Cardiac muscle cell (in vitro differentiated cells and primary cell): ENCODE measurements around the gene ST8SIA5. TPM values are rescaled to one million over a fixed set of nuclear protein-coding genes. Genes with fewer than 3 reads are reported as not detected.

Experiments
- DNase-seq, 2 donors: peaks; one replicate each; pipeline versions ENCODE4 v3.0.0 to v3.0.0-alpha.2; 2010 to 2017; ENCODE audit warnings: low read depth in 1 of 2, low spot score in 1 of 2
- H3K27ac ChIP-seq: fragments of 200-600 bp; sonication (generic); 2 replicates; pipeline ENCODE4 v1.5.1; 2016
- H3K27me3 ChIP-seq: fragments of 200-600 bp; sonication (generic); 2 replicates; pipeline ENCODE4 v1.6.0; 2016; ENCODE audit warnings: control low read depth
- H3K36me3 ChIP-seq: fragments of 200-600 bp; sonication (generic); 2 replicates; pipeline ENCODE4 v1.5.1; 2016; ENCODE audit warnings: control low read depth
- H3K4me1 ChIP-seq: fragments of 200-600 bp; sonication (generic); 2 replicates; pipeline ENCODE4 v1.8.1; 2017; ENCODE audit warnings: low read depth, mild to moderate bottlenecking, mixed run types
- H3K4me3 ChIP-seq: fragments of 200-600 bp; sonication (generic); 2 replicates; pipeline ENCODE4 v1.5.1; 2016; ENCODE audit warnings: mild to moderate bottlenecking
- H3K9me3 ChIP-seq: fragments of 200-600 bp; sonication (generic); 2 replicates; pipeline ENCODE4 v1.5.1; 2017; ENCODE audit warnings: low read depth, mild to moderate bottlenecking, control low read depth
- polyA plus RNA-seq: library from polyadenylated mRNA; unstranded; fragments of >200 nt; fragmentation: Nextera tagmentation; extraction: Ambion mirVana; gene quantifications from 2 replicates; pipeline ENCODE4 v1.2.1, GENCODE V29; 2016
- total RNA-seq: library from RNA; depleted of rRNA; stranded (reverse); fragments of >200 nt; gene quantifications from 2 replicates; pipeline ENCODE4 v1.2.3, GENCODE V29; 2016
- TF ChIP-seq, protein P1 (sequence below): IDR thresholded peaks from 2 replicates; pipeline ENCODE4 v1.5.1; 2012; ENCODE audit warnings: low read depth, mild to moderate bottlenecking, low read length

Gene ST8SIA5
- total and polyA plus RNA-seq, 2 experiments from 2014 or later, result 0.83 TPM; not detected in 1

DNA sequence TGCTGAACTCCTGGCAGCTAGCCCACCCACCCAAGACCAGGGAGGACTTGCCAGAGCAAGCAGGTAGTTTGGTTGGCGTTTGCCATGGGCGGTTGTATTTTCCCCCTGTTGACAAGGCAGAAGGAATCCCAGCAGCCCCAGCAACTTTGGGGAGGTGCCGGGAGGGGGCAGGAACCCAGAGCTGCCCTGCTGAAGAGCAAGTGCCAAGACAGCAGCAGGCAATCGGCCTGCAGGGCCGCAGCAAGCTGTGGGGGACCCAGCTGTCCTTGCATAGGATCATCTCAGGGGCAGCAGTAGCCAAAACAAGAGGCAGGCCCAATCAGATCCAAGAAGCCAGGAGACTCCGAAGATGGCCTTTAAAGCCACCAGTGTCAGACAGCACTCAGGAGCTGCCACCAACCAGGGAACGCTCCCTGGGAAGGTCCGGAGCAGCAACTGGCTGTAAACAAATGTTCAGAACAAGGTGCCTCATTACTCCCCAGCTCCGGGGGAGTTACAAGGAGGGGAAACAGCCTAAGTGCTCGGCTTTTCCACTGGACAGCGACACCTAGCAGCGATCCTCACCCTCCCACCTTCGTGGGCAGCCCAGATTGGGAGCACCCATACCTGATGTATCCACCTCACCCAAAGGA is 2.1 kb downstream of the ST8SIA5 start:
- H3K27ac ChIP-seq, result no peak overlapping the region
- peaks cover 79% of the 10 kb centered on the region for H3K27me3 ChIP-seq
- H3K4me1 ChIP-seq, result peaks cover 8% of the 10 kb centered on the region
- no peaks in the 10 kb centered on the region for H3K36me3 ChIP-seq
- H3K9me3 ChIP-seq, result no peaks in the 10 kb centered on the region
- H3K4me3 ChIP-seq, result no peak overlapping the region
- peak in 1 of 2 donors; percentile 42 for DNase-seq
- TF ChIP-seq, protein P1, sequence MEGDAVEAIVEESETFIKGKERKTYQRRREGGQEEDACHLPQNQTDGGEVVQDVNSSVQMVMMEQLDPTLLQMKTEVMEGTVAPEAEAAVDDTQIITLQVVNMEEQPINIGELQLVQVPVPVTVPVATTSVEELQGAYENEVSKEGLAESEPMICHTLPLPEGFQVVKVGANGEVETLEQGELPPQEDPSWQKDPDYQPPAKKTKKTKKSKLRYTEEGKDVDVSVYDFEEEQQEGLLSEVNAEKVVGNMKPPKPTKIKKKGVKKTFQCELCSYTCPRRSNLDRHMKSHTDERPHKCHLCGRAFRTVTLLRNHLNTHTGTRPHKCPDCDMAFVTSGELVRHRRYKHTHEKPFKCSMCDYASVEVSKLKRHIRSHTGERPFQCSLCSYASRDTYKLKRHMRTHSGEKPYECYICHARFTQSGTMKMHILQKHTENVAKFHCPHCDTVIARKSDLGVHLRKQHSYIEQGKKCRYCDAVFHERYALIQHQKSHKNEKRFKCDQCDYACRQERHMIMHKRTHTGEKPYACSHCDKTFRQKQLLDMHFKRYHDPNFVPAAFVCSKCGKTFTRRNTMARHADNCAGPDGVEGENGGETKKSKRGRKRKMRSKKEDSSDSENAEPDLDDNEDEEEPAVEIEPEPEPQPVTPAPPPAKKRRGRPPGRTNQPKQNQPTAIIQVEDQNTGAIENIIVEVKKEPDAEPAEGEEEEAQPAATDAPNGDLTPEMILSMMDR, result no peak

DNA sequence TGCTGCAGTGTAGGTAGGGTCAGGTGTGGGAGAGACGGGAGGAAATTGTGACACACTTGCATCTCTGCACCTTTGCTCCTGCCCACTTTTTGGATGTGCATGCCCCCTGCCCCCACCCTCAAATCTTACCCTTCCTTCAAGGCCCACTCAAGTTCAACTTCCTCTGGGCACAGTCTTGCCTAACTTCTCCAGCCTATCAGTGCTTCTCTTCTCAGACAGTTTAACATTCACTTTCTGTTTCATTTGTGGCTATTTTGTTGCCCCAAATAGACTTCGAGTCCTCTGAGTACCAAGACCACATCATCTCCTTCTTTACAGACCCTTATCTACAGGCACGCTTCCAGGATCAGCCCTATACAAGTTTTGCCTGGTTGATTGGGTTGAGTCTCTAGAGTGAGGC is 2.7 kb downstream of the ST8SIA5 start:
- peaks cover 8% of the 10 kb centered on the region for H3K4me1 ChIP-seq
- H3K27ac ChIP-seq, result no peak overlapping the region
- H3K27me3 ChIP-seq, result peaks cover 74% of the 10 kb centered on the region
- no peak overlapping the region for H3K4me3 ChIP-seq
- no peaks in the 10 kb centered on the region for H3K9me3 ChIP-seq
- H3K36me3 ChIP-seq, result no peaks in the 10 kb centered on the region
- DNase-seq, result no peak
- TF ChIP-seq, protein P1, result no peak

DNA sequence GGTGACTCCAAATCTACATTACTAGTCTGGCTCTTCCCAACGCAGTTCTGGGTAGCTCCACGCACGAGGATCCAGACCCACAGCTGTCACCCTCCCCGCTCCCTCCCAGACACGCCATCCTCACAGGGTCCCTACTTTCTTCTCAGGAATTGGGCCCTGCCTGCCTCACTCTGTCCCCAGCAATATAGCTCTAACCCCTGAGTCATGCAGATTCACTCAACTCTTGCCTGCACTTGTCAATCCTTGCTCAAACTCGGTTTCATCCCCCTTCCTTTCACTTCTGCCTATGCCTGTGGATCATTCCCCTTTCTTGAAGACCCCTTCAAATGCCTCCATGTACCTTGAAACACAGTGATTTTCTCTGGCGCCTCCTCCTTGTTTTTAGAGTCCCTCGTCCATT is 5.0 kb downstream of the ST8SIA5 start:
- Histone ChIP-seq H3K27me3 (peaks cover 54% of the 10 kb centered on the region), H3K9me3 (no peaks in the 10 kb centered on the region), H3K27ac (no peak overlapping the region), H3K4me3 (no peak overlapping the region), H3K36me3 (no peaks in the 10 kb centered on the region), H3K4me1 (peaks cover 7% of the 10 kb centered on the region)
- no peak for DNase-seq
- TF ChIP-seq, protein P1, result no peak

DNA sequence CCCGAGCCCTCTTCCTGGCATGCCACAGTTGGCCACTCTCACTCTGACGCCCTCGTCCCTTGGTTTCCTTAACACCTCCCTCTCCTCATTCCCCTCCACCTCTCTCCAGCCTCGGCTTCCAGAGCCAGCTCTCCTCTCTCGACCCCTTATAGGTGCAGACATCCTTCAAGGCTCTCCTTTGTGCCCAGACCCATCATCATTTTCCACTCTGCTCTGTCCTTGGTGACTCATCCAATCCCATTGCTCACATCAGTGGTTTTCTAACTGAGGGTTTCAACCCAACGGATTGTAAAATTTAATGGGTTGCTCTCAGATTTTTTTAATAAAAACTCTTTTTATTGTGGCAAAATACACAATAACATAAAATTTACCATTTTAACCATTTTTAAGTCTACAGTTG is 6.2 kb downstream of the ST8SIA5 start:
- Histone ChIP-seq H3K27me3 (peaks cover 42% of the 10 kb centered on the region), H3K36me3 (no peaks in the 10 kb centered on the region), H3K4me3 (no peak overlapping the region), H3K27ac (no peak overlapping the region), H3K4me1 (no peaks in the 10 kb centered on the region), H3K9me3 (no peaks in the 10 kb centered on the region)
- no peak for DNase-seq
- TF ChIP-seq, protein P1, result no peak

DNA sequence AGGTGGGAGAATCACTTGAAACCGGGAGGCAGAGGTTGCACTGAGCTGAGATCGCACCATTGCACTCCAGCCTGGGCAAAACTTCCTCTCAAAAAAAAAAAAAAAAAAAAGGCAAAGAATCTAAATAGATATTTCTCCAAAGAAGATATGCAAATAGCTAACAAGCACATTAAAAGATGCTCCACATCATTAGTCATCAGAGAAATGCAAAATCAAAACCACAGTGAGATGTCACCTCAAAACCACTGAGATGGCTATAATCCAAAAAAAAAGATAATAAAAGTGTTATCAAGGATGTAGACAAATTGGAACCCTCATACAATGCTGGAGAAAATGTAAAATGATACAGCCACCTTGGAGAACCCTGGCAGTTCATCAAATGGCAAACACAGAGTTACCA is 8.4 kb downstream of the ST8SIA5 start:
- H3K9me3 ChIP-seq, result no peaks in the 10 kb centered on the region
- DNase-seq, result no peak
- no peaks in the 10 kb centered on the region for H3K36me3 ChIP-seq
- no peak overlapping the region for H3K27ac ChIP-seq
- TF ChIP-seq, protein P1, result no peak
- peaks cover 20% of the 10 kb centered on the region for H3K27me3 ChIP-seq
- no peak overlapping the region for H3K4me3 ChIP-seq
- no peaks in the 10 kb centered on the region for H3K4me1 ChIP-seq
